OCI-LY1 (cell line): ENCODE results near the gene HPSE2.

Experiments used
- H2AFZ ChIP-seq: fragments of 200-600 bp; sonication (generic), shearing (Covaris generic); 2 replicates; pipeline ENCODE4 v1.6.0; 2014; ENCODE audit warnings: antibody characterized with exemption, mild to moderate bottlenecking, low read length
- H3F3A ChIP-seq: fragments of 200-600 bp; sonication (generic), shearing (Covaris generic); 2 replicates; pipeline ENCODE4 v1.6.0; 2014; ENCODE audit warnings: mild to moderate bottlenecking, antibody characterized with exemption, low read length, moderate library complexity; ENCODE audit not compliant: insufficient read depth
- H3K27ac ChIP-seq: fragments of 200-600 bp; sonication (generic); 2 replicates; pipeline ENCODE4 v1.5.1; 2014; ENCODE audit warnings: low read length, mixed run types, mild to moderate bottlenecking, low read depth; ENCODE audit not compliant: poor library complexity, severe bottlenecking
- H3K27me3 ChIP-seq: fragments of 200-600 bp; sonication (generic); 2 replicates; pipeline ENCODE4 v1.6.0; 2014; ENCODE audit warnings: antibody characterized with exemption, mild to moderate bottlenecking, low read length, moderate library complexity; ENCODE audit not compliant: insufficient read depth
- H3K36me3 ChIP-seq: fragments of 200-600 bp; sonication (generic); 2 replicates; pipeline ENCODE4 v1.6.1; 2014; ENCODE audit warnings: mild to moderate bottlenecking, antibody characterized with exemption, low read length, moderate library complexity, mixed read lengths; ENCODE audit not compliant: insufficient read depth
- H3K4me1 ChIP-seq: fragments of 200-600 bp; sonication (generic); 2 replicates; pipeline ENCODE4 v1.5.1; 2014; ENCODE audit warnings: mild to moderate bottlenecking, low read length, moderate library complexity; ENCODE audit not compliant: insufficient read depth, severe bottlenecking
- H3K4me2 ChIP-seq: fragments of 200-600 bp; sonication (generic), shearing (Covaris generic); 2 replicates; pipeline ENCODE4 v1.6.1; 2014; ENCODE audit warnings: low read length
- H3K4me3 ChIP-seq: fragments of 200-600 bp; sonication (generic); 2 replicates; pipeline ENCODE4 v1.5.1; 2014; ENCODE audit warnings: low read length, low read depth, mild to moderate bottlenecking, mixed read lengths; ENCODE audit not compliant: poor library complexity, severe bottlenecking
- H3K79me2 ChIP-seq: fragments of 200-600 bp; shearing (Covaris generic); 2 replicates; pipeline ENCODE4 v1.6.1; 2016; ENCODE audit warnings: mixed run types, low read length, mixed read lengths; ENCODE audit not compliant: insufficient read depth
- H3K9ac ChIP-seq: fragments of 200-600 bp; sonication (generic), shearing (Covaris generic); 2 replicates; pipeline ENCODE4 v1.6.1; 2014; ENCODE audit warnings: mild to moderate bottlenecking, low read length, mixed read lengths
- H3K9me2 ChIP-seq: fragments of 200-600 bp; sonication (generic), shearing (Covaris generic); 2 replicates; pipeline ENCODE4 v1.6.1; 2014; ENCODE audit warnings: low read depth, mild to moderate bottlenecking, low read length, mixed read lengths
- H3K9me3 ChIP-seq: fragments of 200-600 bp; shearing (Covaris generic); 2 replicates; pipeline ENCODE4 v1.6.1; 2014; ENCODE audit warnings: low read length, mixed read lengths
- H4K20me1 ChIP-seq: fragments of 200-600 bp; sonication (generic), shearing (Covaris generic); 2 replicates; pipeline ENCODE4 v1.6.0; 2016; ENCODE audit warnings: mild to moderate bottlenecking, low read length; ENCODE audit not compliant: insufficient read depth
- EZH2 ChIP-seq: fragments of 200-600 bp; sonication (generic), shearing (Covaris generic); IDR thresholded peaks from 2 replicates; pipeline ENCODE4 v1.8.0; 2017; ENCODE audit warnings: borderline replicate concordance, mixed run types, mild to moderate bottlenecking, antibody characterized with exemption, low read length, moderate library complexity, mixed read lengths
- TF ChIP-seq, protein P1 (sequence below): fragments of 200-600 bp; sonication (generic), shearing (Covaris generic); IDR thresholded peaks from 2 replicates; pipeline ENCODE4 v1.5.1; 2017; ENCODE audit warnings: mild to moderate bottlenecking, antibody characterized with exemption, low read length, moderate library complexity, mixed read lengths

Gene HPSE2

DNA sequence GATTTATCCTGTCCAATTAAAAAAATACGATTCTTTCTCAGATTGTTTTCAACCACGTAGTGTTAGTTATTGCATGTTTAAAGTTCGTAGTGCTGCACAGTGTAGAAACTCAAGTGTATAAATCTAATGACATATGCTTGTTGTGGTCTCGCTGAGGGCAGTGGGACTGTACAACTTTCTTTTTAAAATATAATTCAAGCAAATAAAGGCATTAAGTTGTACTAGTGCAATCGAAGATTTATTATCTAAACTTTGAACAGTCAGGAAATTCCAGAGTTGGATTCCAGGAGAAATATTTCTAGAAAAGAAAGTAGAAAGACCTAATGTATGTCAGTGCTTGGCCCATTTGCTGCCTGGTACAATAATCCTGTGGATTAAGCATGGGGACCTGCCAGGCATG, 664.8 kb downstream of the HPSE2 start:
- Histone ChIP-seq H3K4me3 (no peak overlapping the region), H3K4me2 (no peak overlapping the region), H3K27me3 (no peaks in the 10 kb centered on the region), H3K4me1 (no peaks in the 10 kb centered on the region), H3K36me3 (no peaks in the 10 kb centered on the region), H3F3A (no peaks in the 10 kb centered on the region), H3K79me2 (no peaks in the 10 kb centered on the region), H3K9me3 (no peaks in the 10 kb centered on the region), H3K9me2 (no peaks in the 10 kb centered on the region), H3K9ac (no peak overlapping the region), H2AFZ (no peak overlapping the region), H3K27ac (no peak overlapping the region), H4K20me1 (no peaks in the 10 kb centered on the region)
- no peak for TF ChIP-seq EZH2
- TF ChIP-seq, protein P1, sequence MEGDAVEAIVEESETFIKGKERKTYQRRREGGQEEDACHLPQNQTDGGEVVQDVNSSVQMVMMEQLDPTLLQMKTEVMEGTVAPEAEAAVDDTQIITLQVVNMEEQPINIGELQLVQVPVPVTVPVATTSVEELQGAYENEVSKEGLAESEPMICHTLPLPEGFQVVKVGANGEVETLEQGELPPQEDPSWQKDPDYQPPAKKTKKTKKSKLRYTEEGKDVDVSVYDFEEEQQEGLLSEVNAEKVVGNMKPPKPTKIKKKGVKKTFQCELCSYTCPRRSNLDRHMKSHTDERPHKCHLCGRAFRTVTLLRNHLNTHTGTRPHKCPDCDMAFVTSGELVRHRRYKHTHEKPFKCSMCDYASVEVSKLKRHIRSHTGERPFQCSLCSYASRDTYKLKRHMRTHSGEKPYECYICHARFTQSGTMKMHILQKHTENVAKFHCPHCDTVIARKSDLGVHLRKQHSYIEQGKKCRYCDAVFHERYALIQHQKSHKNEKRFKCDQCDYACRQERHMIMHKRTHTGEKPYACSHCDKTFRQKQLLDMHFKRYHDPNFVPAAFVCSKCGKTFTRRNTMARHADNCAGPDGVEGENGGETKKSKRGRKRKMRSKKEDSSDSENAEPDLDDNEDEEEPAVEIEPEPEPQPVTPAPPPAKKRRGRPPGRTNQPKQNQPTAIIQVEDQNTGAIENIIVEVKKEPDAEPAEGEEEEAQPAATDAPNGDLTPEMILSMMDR = no peak

DNA sequence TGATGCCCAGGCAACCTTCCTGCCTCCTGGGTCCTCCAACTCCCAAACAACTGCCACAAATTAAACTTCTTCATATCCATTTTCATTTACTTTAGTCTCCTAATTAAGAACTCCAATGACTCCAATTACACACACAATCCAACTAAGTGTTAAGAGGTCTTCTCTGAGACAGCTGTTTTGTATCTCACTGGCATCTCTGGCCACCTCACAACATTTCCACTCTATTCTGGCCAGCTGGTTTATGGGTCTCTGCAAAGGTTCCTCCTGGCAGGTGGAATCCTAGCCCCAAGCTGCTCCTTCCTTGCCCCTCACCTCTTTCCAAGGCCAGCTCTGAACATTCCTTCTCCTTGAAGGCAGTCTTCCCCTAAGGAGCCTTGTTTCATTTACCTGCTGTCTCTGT, 665.8 kb downstream of the HPSE2 start:
- Histone ChIP-seq H3K36me3 (no peaks in the 10 kb centered on the region), H2AFZ (no peak overlapping the region), H3F3A (no peaks in the 10 kb centered on the region), H3K4me1 (no peaks in the 10 kb centered on the region), H3K79me2 (no peaks in the 10 kb centered on the region), H3K27me3 (no peaks in the 10 kb centered on the region), H3K4me2 (no peak overlapping the region), H3K9me3 (no peaks in the 10 kb centered on the region), H3K9ac (no peak overlapping the region), H4K20me1 (no peaks in the 10 kb centered on the region), H3K27ac (no peak overlapping the region), H3K9me2 (no peaks in the 10 kb centered on the region), H3K4me3 (no peak overlapping the region)
- no peak for TF ChIP-seq EZH2
- TF ChIP-seq, protein P1 = no peak

DNA sequence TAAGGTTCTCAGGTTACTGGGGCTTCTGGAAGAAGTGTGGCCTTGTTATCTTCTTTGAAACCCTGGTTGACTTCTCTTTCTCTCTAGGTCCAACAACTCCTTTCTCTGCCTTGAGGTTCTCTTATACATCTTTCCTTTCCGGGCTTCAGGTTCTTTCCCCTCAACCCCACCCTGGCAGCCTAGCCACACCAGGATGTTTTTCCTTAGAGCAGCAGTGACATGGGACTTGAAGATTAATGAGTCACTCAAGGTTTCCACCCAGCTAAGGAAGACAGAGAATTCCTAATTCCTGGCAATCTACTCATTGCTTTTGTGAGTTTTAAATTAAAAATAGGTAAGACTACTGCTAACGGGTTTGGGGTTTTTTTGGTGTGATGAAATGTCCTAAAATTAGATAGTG, 667.1 kb downstream of the HPSE2 start:
- H3K9me3 ChIP-seq = no peaks in the 10 kb centered on the region
- TF ChIP-seq, protein P1 = no peak
- no peak for TF ChIP-seq EZH2

More for the DNA sequence above, 667.1 kb downstream of the HPSE2 start:
- Histone ChIP-seq H3K79me2 (no peaks in the 10 kb centered on the region), H3K36me3 (no peaks in the 10 kb centered on the region), H3K9ac (no peak overlapping the region), H2AFZ (no peak overlapping the region), H3K9me2 (no peaks in the 10 kb centered on the region), H3F3A (no peaks in the 10 kb centered on the region), H3K4me3 (no peak overlapping the region), H3K27ac (no peak overlapping the region), H3K27me3 (no peaks in the 10 kb centered on the region), H3K4me1 (no peaks in the 10 kb centered on the region), H4K20me1 (no peaks in the 10 kb centered on the region), H3K4me2 (no peak overlapping the region)
